Activated B cell treated with CpG ODN at 0.5 μM for 24 hours (primary cell): ENCODE results near the gene KAT2B. TPM values are rescaled to one million over a fixed set of nuclear protein-coding genes. Genes with fewer than 3 reads are reported as not detected.

Experiments used
- ATAC-seq: fragments of 200-7000 bp; cut with Tn5 transposase; one replicate; pipeline ENCODE4 v1.10.0; 2021; ENCODE audit warnings: low read depth, mild to moderate bottlenecking, moderate library complexity
- CTCF ChIA-PET: fragments of 350-600 bp; sonication (Branson Sonifier 250); formaldehyde crosslinking; loops from one replicate; lab custom pipeline; 2021; ENCODE audit warnings: antibody characterized with exemption; lab: Charles Lee
- POLR2A ChIA-PET: fragments of 350-600 bp; sonication (Branson Sonifier 250); formaldehyde crosslinking; loops from one replicate; lab custom pipeline; 2021; ENCODE audit warnings: antibody characterized with exemption; lab: Charles Lee
- DNase-seq: peaks from one replicate; pipeline ENCODE4 v3.0.0; 2022
- H3K27ac Mint-ChIP-seq: one replicate; pipeline ENCODE4 v1.8.0; 2020; ENCODE audit warnings: mixed read lengths
- H3K27me3 Mint-ChIP-seq: one replicate; pipeline ENCODE4 v1.8.0; 2021; ENCODE audit warnings: mixed read lengths
- H3K36me3 Mint-ChIP-seq: one replicate; pipeline ENCODE4 v1.8.0; 2021; ENCODE audit warnings: low read depth, mixed read lengths
- H3K4me1 Mint-ChIP-seq: one replicate; pipeline ENCODE4 v1.8.0; 2021; ENCODE audit warnings: mixed read lengths
- H3K4me3 Mint-ChIP-seq: one replicate; pipeline ENCODE4 v1.8.0; 2020; ENCODE audit warnings: mild to moderate bottlenecking, mixed read lengths
- H3K9me3 Mint-ChIP-seq: one replicate; pipeline ENCODE4 v1.8.0; 2020; ENCODE audit warnings: mixed read lengths
- CTCF ChIP-seq: fragments of 200-600 bp; IDR thresholded peaks from one replicate; pipeline ENCODE4 v1.8.0; 2022; ENCODE audit warnings: antibody characterized with exemption, mild to moderate bottlenecking
- intact Hi-C: fragments of 100-400 bp; cut with micrococcal nuclease; formaldehyde crosslinking; loops from one replicate; pipeline ENCODE4 v1.15.1; 2024
- total RNA-seq: library from RNA; stranded (reverse); gene quantifications from 2 replicates; pipeline ENCODE4 v1.2.3, GENCODE V29; 2022

KAT2B gene
- total RNA-seq, 1 donor from 2014 or later = 35.9 TPM

GRCh38 chr3:20077068-20077467, 36.8 kb downstream of the KAT2B start:
- intact Hi-C loops = no loop called here
- Mint-ChIP-seq H3K9me3 (no peaks in the 10 kb centered on the region), H3K4me3 (no peak overlapping the region), H3K27me3 (no peaks in the 10 kb centered on the region), H3K4me1 (peaks cover 13% of the 10 kb centered on the region), H3K36me3 (peaks cover 53% of the 10 kb centered on the region), H3K27ac (no peak overlapping the region)
- CTCF ChIA-PET = no interaction called here
- ATAC-seq (no peak), DNase-seq (no peak)
- POLR2A ChIA-PET = no interaction called here
- no peak for TF ChIP-seq CTCF

GRCh38 chr3:20078194-20078714, 38.0 kb downstream of the KAT2B start:
- no peak for TF ChIP-seq CTCF
- H3K9me3 Mint-ChIP-seq = no peaks in the 10 kb centered on the region
- no peak overlapping the region for H3K27ac Mint-ChIP-seq
- CTCF ChIA-PET = no interaction called here
- POLR2A ChIA-PET = no interaction called here
- H3K4me1 Mint-ChIP-seq = peaks cover 13% of the 10 kb centered on the region
- H3K4me3 Mint-ChIP-seq = no peak overlapping the region
- DNase-seq = no peak
- no peak for ATAC-seq
- no peaks in the 10 kb centered on the region for H3K27me3 Mint-ChIP-seq
- H3K36me3 Mint-ChIP-seq = peaks cover 43% of the 10 kb centered on the region
- intact Hi-C loops = no loop called here

- intact Hi-C loops = loop anchor here (2.0 kb wide), 3 partner anchors 17 to 25 kb away; no protein-coding TSS in a partner anchor
- ATAC-seq (no peak), DNase-seq (no peak)
- Mint-ChIP-seq H3K27ac (peak overlapping the region; percentile 22), H3K4me3 (no peak overlapping the region), H3K4me1 (peaks cover 18% of the 10 kb centered on the region), H3K36me3 (peaks cover 32% of the 10 kb centered on the region), H3K27me3 (no peaks in the 10 kb centered on the region), H3K9me3 (no peaks in the 10 kb centered on the region)
- TF ChIP-seq CTCF = no peak
- POLR2A ChIA-PET = no interaction called here
- CTCF ChIA-PET = no interaction called here
These were observed 39.4 kb downstream of the KAT2B start for GRCh38 chr3:20079621-20080020.

- peak; percentile 96 for ATAC-seq
These were observed 40.8 kb downstream of the KAT2B start for GRCh38 chr3:20080956-20081554.

More at GRCh38 chr3:20080956-20081554, 40.8 kb downstream of the KAT2B start:
- H3K36me3 Mint-ChIP-seq = peaks cover 28% of the 10 kb centered on the region
- peaks cover 18% of the 10 kb centered on the region for H3K4me1 Mint-ChIP-seq
- intact Hi-C loops = loop anchor here (1.0 to 2.0 kb wide), 5 partner anchors 16 to 45 kb away; no protein-coding TSS in a partner anchor
- no peaks in the 10 kb centered on the region for H3K27me3 Mint-ChIP-seq
- no peaks in the 10 kb centered on the region for H3K9me3 Mint-ChIP-seq
- DNase-seq = no peak
- TF ChIP-seq CTCF = no peak
- peak overlapping the region; percentile 71 for H3K27ac Mint-ChIP-seq
- ChIA-PET CTCF (no interaction called here), POLR2A (no interaction called here)
- peak overlapping the region; percentile 57 for H3K4me3 Mint-ChIP-seq
